ENCODE measurements around the gene ROR1. TPM values are rescaled to one million over a fixed set of nuclear protein-coding genes. Genes with fewer than 3 reads are reported as not detected.

Gene ROR1
- total and polyA plus RNA-seq, 9 of the 15 experiments (the other 6 are each of a cell fraction or from before 2014, with no cell fraction given), result 0.02 TPM; not detected in 8

GRCh38 chr1:64184003-64184440 is 410.2 kb downstream of the ROR1 start:
- Histone ChIP-seq H3K27ac (ENCODE audit: extremely low read depth, low read depth, low read length) (no peak overlapping the region), H2AFZ (ENCODE audit: low read depth, low read length) (no peak overlapping the region), H3K4me2 (ENCODE audit: insufficient read depth, low read length) (no peak overlapping the region), H3K27me3 (ENCODE audit: control insufficient read depth in 2 of 2, insufficient read depth in 2 of 2, low read length in 2 of 2) (peaks cover 0 to 23% of the 10 kb centered on the region in 2 experiments; a peak in 4 of 5 replicates), H3K9me3 (replicated peaks; ENCODE audit: control insufficient read depth, insufficient read depth, low read depth, low read length) (no peaks in the 10 kb centered on the region), H3K9me1 (ENCODE audit: control insufficient read depth, insufficient read depth, low read length) (no peaks in the 10 kb centered on the region), H3K9ac (ENCODE audit: insufficient read depth in 1 of 2, low read depth in 2 of 2, low read length in 2 of 2) (no peak overlapping the region), H3K4me1 (replicated peaks in 1 of 2; ENCODE audit: control insufficient read depth in 2 of 2, insufficient read depth in 2 of 2, low read length in 2 of 2) (no peaks in the 10 kb centered on the region), H3K79me2 (ENCODE audit: control insufficient read depth, insufficient read depth, low read length) (no peaks in the 10 kb centered on the region), H3K4me3 (no peak overlapping the region), H4K20me1 (replicated peaks; ENCODE audit: control insufficient read depth, insufficient read depth, low read length) (no peaks in the 10 kb centered on the region), H3K36me3 (ENCODE audit: control insufficient read depth, insufficient read depth, low read length) (no peaks in the 10 kb centered on the region)
- in situ Hi-C loops (cut with MboI), result no loop called here
- DNase-seq (ENCODE audit: extremely low read depth in 1 of 4, low spot score in 3 of 4) (no peak), ATAC-seq (no peak), FAIRE-seq (no peak)
- CTCF ChIA-PET (ENCODE audit: low intra/inter-chr PET ratio), result no interaction called here
- no TSS peak for BruUV-seq (replicated peaks)
- intact Hi-C loops (cut with micrococcal nuclease), result no loop called here
- POLR2A ChIA-PET, result interaction anchor here (0.6 kb wide), 2 partner anchors 134 to 703 kb away, joined by 3 read pairs; no protein-coding TSS in a partner anchor
- 2% methylated on average over 5 of the region's 5 CpGs for WGBS (ENCODE audit: insufficient coverage, low coverage, missing lambda C conversion rate)
- TF ChIP-seq ZNF707 (CRISPR knock-in tag; conservative IDR thresholded peaks at IDR 0.05) (no peak), ZNF146 (CRISPR knock-in tag; IDR thresholded peaks at IDR 0.05; ENCODE audit: unreplicated experiment) (no peak), CBX2 (IDR thresholded peaks at IDR 0.05; ENCODE audit: insufficient read depth, low read length, poor library complexity, severe bottlenecking) (no peak), ETS1 (conservative IDR thresholded peaks at IDR 0.05; ENCODE audit: control insufficient read depth, low read depth, low read length) (no peak), PHF21A (IDR thresholded peaks at IDR 0.05; ENCODE audit: borderline replicate concordance, low read depth) (no peak), ZNF239 (CRISPR knock-in tag; IDR thresholded peaks at IDR 0.05) (no peak), MAFK (IDR thresholded peaks at IDR 0.05; ENCODE audit: low read length) (no peak), RREB1 (CRISPR knock-in tag; IDR thresholded peaks at IDR 0.05) (no peak), ZNF785 (CRISPR knock-in tag; IDR thresholded peaks at IDR 0.05) (no peak), CEBPB (tag; IDR thresholded peaks at IDR 0.05) (no peak), HMBOX1 (IDR thresholded peaks at IDR 0.05) (no peak), NCOA6 (IDR thresholded peaks at IDR 0.05) (no peak)
- TF ChIP-seq, protein P1, sequence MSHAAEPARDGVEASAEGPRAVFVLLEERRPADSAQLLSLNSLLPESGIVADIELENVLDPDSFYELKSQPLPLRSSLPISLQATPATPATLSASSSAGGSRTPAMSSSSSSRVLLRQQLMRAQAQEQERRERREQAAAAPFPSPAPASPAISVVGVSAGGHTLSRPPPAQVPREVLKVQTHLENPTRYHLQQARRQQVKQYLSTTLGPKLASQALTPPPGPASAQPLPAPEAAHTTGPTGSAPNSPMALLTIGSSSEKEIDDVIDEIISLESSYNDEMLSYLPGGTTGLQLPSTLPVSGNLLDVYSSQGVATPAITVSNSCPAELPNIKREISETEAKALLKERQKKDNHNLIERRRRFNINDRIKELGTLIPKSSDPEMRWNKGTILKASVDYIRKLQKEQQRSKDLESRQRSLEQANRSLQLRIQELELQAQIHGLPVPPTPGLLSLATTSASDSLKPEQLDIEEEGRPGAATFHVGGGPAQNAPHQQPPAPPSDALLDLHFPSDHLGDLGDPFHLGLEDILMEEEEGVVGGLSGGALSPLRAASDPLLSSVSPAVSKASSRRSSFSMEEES (CRISPR knock-in tag; IDR thresholded peaks at IDR 0.05), result no peak
